Endothelial cell of umbilical vein (primary cell): ENCODE data around the gene KLF15. TPM values are rescaled to one million over a fixed set of nuclear protein-coding genes. Genes with fewer than 3 reads are reported as not detected.

Source experiments
- BruUV-seq: library from RNA; stranded (reverse); fragments of 400-500 nt; replicated peaks from 2 replicates; lab custom pipeline; 2021; lab: Mats Ljungman, UMichigan
- CTCF ChIA-PET: fragments of 300-600, 350-600 bp; sonication (Branson Sonifier 250); formaldehyde crosslinking; loops from one replicate; lab custom pipeline; 2021; ENCODE audit warnings: antibody characterized with exemption, inconsistent platforms; lab: Charles Lee
- POLR2A ChIA-PET: fragments of 300-600, 350-600 bp; sonication (Branson Sonifier 250); formaldehyde crosslinking; loops from one replicate; lab custom pipeline; 2021; ENCODE audit warnings: antibody characterized with exemption, inconsistent platforms; lab: Charles Lee
- DNase-seq: peaks from one replicate; pipeline ENCODE4 v3.0.0-alpha.2; 2011; ENCODE audit warnings: low read depth, low spot score
- FAIRE-seq: peaks from 2 replicates; lab custom pipeline; 2011; peaks lifted over from hg19 to GRCh38; lab: Jason Lieb, UNC
- H2AFZ ChIP-seq: 2 replicates; pipeline ENCODE4 v1.6.0; 2012; ENCODE audit warnings: low read depth, low read length, control low read depth, inconsistent platforms
- H3K27ac ChIP-seq: 2 replicates; pipeline ENCODE4 v1.5.1; 2011; ENCODE audit warnings: low read depth, mild to moderate bottlenecking, control low read depth, low read length, moderate library complexity; ENCODE audit not compliant: insufficient read depth
- H3K27me3 ChIP-seq, 2 experiments: 2 replicates each; pipeline versions ENCODE4 v1.6.0 to v1.6.1; 2011; ENCODE audit warnings: low read length in 2 of 2, mixed read lengths in 1 of 2; ENCODE audit not compliant: control insufficient read depth in 2 of 2, insufficient read depth in 2 of 2
- H3K36me3 ChIP-seq, 2 experiments: 2 replicates in 1 of 2; 3 replicates in 1 of 2; pipeline ENCODE4 v1.5.1; 2011; ENCODE audit warnings: low read length in 2 of 2, mild to moderate bottlenecking in 1 of 2, moderate library complexity in 1 of 2; ENCODE audit not compliant: control insufficient read depth in 2 of 2, insufficient read depth in 2 of 2; ENCODE audit errors: extremely low read depth in 1 of 2
- H3K4me1 ChIP-seq: 3 replicates; pipeline ENCODE4 v1.5.1; 2011; ENCODE audit warnings: mild to moderate bottlenecking, low read length; ENCODE audit not compliant: control insufficient read depth, insufficient read depth; ENCODE audit errors: extremely low read depth
- H3K4me2 ChIP-seq: 2 replicates; pipeline ENCODE4 v1.6.1; 2011; ENCODE audit warnings: low read length, control low read depth, mixed read lengths; ENCODE audit not compliant: insufficient read depth
- H3K4me3 ChIP-seq, 3 experiments: fragments of 200-600 bp in 1 of 3; sonication (generic), shearing (Covaris generic) in 1 of 3; replicated peaks in 1 of 3; 2 replicates each; pipeline ENCODE4 v1.5.1; 2011 to 2016; ENCODE audit warnings: control low read depth in 3 of 3, low read length in 3 of 3, mild to moderate bottlenecking in 2 of 3, inconsistent platforms in 1 of 3, low read depth in 1 of 3, moderate library complexity in 1 of 3; ENCODE audit not compliant: insufficient read depth in 1 of 3
- H3K79me2 ChIP-seq: 2 replicates; pipeline ENCODE4 v1.6.0; 2012; ENCODE audit warnings: low read length, inconsistent platforms; ENCODE audit not compliant: control insufficient read depth, insufficient read depth
- H3K9ac ChIP-seq: replicated peaks from 2 replicates; pipeline ENCODE3; 2011; ENCODE audit warnings: low read length, control low read depth; ENCODE audit not compliant: insufficient read depth; ENCODE audit errors: extremely low read depth
- H3K9me1 ChIP-seq: replicated peaks from 3 replicates; pipeline ENCODE4 v1.6.0; 2011; ENCODE audit warnings: mild to moderate bottlenecking, low read length; ENCODE audit not compliant: control insufficient read depth, insufficient read depth; ENCODE audit errors: extremely low read depth
- H3K9me3 ChIP-seq: replicated peaks from 2 replicates; pipeline ENCODE4 v1.5.1; 2012; ENCODE audit warnings: low read length, inconsistent platforms; ENCODE audit not compliant: control insufficient read depth, insufficient read depth
- H4K20me1 ChIP-seq: replicated peaks from 2 replicates; pipeline ENCODE3; 2011; ENCODE audit warnings: mild to moderate bottlenecking, low read length; ENCODE audit not compliant: control insufficient read depth, insufficient read depth; ENCODE audit errors: extremely low read depth
- EZH2 ChIP-seq: IDR thresholded peaks from 2 replicates; pipeline ENCODE4 v1.6.1; 2012; ENCODE audit warnings: borderline replicate concordance, low read depth, mild to moderate bottlenecking, moderate library complexity, low read length, inconsistent platforms; ENCODE audit not compliant: severe bottlenecking
- FOS ChIP-seq: IDR thresholded peaks from 2 replicates; pipeline ENCODE4 v1.6.1; 2011; ENCODE audit warnings: mild to moderate bottlenecking, low read length, moderate library complexity, borderline replicate concordance; ENCODE audit not compliant: insufficient read depth
- GATA2 ChIP-seq: IDR thresholded peaks from 2 replicates; pipeline ENCODE4 v1.7.0; 2011; ENCODE audit warnings: low read depth, mild to moderate bottlenecking, moderate library complexity, mixed read lengths, low read length; ENCODE audit not compliant: insufficient read length, insufficient read depth
- JUN ChIP-seq: IDR thresholded peaks from 2 replicates; pipeline ENCODE4 v1.6.1; 2011; ENCODE audit warnings: borderline replicate concordance, low read depth; ENCODE audit not compliant: insufficient read length, insufficient read depth
- MYC ChIP-seq: IDR thresholded peaks from one replicate; pipeline ENCODE4 v1.6.1; 2011; ENCODE audit warnings: mild to moderate bottlenecking, low read depth, low read length
- POLR2A ChIP-seq: IDR thresholded peaks from 2 replicates; pipeline ENCODE4 v1.6.1; 2012; ENCODE audit warnings: low read depth, mild to moderate bottlenecking, control low read depth, low read length
- POLR2AphosphoS5 ChIP-seq: IDR thresholded peaks from 2 replicates; pipeline ENCODE4 v1.6.1; 2012; ENCODE audit warnings: low read depth, mild to moderate bottlenecking, control low read depth, low read length, moderate library complexity; ENCODE audit not compliant: insufficient read depth
- dilution Hi-C: fragments of 300-500 bp; cut with MboI; formaldehyde crosslinking; loops from one replicate; pipeline ENCODE4 v1.15.0; 2019; ENCODE audit warnings: low sequenced_read_pairs; ENCODE audit not compliant: extremely low pct_ligation_motif_present
- intact Hi-C: fragments of 100-400 bp; cut with micrococcal nuclease; formaldehyde crosslinking; loops from one replicate; pipeline ENCODE4 v1.10.0; 2022
- polyA plus RNA-seq, 4 experiments: library from polyadenylated mRNA; depleted of rRNA in 3 of 4; stranded (reverse) in 3 of 4; unstranded in 1 of 4; fragments of >200 nt; gene quantifications; 2 replicates each; pipeline versions ENCODE4 v1.2.1 to v1.2.3, GENCODE V29; 2011 to 2012; ENCODE audit warnings: missing spikeins in 1 of 4
- total RNA-seq: library from RNA; stranded (reverse); gene quantifications from 2 replicates; pipeline ENCODE4 v1.2.3, GENCODE V29; 2021
- TF ChIP-seq, protein P1 (sequence below), 2 donors: IDR thresholded peaks; 1 replicate in 1 of 2; 2 replicates in 1 of 2; pipeline ENCODE4 v1.5.1; 2011; ENCODE audit warnings: low read length in 2 of 2, mild to moderate bottlenecking in 2 of 2, moderate library complexity in 2 of 2, control low read depth in 1 of 2, inconsistent platforms in 1 of 2, low read depth in 1 of 2; ENCODE audit not compliant: insufficient read depth in 1 of 2; ENCODE audit errors: extremely low read depth in 1 of 2
- TF ChIP-seq, protein P2 (sequence below): IDR thresholded peaks from 2 replicates; pipeline ENCODE4 v1.6.1; 2011; ENCODE audit not compliant: insufficient read depth, insufficient read length

KLF15 gene
- total and polyA plus RNA-seq, 2 donors (not counting 3 experiments of a cell fraction or from before 2014, with no cell fraction given), result 2.2 to 3.0 TPM

GRCh38 chr3:126338790-126339288 is 18.4 kb downstream of the KLF15 start:
- no peak for FAIRE-seq
- no TSS peak for BruUV-seq
- no peaks in the 10 kb centered on the region for H3K9me3 ChIP-seq

DNA sequence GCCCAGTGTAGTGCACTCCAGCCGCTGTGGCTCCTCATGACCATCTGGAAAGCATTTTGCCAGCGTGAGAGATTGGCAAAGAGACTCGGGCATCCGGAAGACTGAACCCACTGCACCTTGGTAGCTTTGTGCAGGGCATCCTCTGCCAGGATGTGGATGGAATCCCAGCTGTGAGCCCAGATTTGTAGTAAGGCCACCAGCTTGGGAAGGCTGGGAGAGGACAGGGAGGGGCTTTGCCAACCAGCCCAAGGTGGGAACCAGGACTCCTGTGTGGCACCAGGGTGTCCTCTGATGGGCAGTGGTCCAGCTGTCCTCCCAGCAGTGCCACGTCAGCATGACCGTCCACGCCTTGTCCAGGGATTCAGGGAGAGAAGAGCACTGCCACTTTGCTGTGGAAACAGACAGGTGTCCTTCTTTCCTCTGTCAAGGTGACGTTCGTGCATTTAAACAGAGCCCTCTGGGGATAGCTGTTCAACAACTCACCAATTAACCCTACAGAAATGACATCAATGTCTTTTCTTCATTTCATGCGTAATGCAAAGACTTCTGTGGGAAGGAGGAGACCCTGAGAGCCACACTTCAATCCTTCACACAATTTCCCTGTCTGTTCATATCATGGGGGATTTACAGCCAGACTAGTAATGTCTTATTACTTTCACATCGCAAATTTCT is 19.1 kb downstream of the KLF15 start:
- POLR2A ChIA-PET, result no interaction called here
- Histone ChIP-seq H3K9me1 (no peaks in the 10 kb centered on the region), H3K9ac (no peak overlapping the region), H2AFZ (no peak overlapping the region), H3K4me2 (no peak overlapping the region), H3K4me1 (no peaks in the 10 kb centered on the region), H3K36me3 (no peaks in the 10 kb centered on the region), H3K27me3 (no peaks in the 10 kb centered on the region), H3K9me3 (no peaks in the 10 kb centered on the region), H4K20me1 (no peaks in the 10 kb centered on the region), H3K4me3 (no peak overlapping the region), H3K27ac (no peak overlapping the region), H3K79me2 (no peaks in the 10 kb centered on the region)
- dilution Hi-C loops (no loop called here), intact Hi-C loops (no loop called here)
- no peak for TF ChIP-seq GATA2
- TF ChIP-seq, protein P1, sequence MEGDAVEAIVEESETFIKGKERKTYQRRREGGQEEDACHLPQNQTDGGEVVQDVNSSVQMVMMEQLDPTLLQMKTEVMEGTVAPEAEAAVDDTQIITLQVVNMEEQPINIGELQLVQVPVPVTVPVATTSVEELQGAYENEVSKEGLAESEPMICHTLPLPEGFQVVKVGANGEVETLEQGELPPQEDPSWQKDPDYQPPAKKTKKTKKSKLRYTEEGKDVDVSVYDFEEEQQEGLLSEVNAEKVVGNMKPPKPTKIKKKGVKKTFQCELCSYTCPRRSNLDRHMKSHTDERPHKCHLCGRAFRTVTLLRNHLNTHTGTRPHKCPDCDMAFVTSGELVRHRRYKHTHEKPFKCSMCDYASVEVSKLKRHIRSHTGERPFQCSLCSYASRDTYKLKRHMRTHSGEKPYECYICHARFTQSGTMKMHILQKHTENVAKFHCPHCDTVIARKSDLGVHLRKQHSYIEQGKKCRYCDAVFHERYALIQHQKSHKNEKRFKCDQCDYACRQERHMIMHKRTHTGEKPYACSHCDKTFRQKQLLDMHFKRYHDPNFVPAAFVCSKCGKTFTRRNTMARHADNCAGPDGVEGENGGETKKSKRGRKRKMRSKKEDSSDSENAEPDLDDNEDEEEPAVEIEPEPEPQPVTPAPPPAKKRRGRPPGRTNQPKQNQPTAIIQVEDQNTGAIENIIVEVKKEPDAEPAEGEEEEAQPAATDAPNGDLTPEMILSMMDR (IDR thresholded peaks at IDR 0.05; ENCODE audit: extremely low read depth in 1 of 2, insufficient read depth in 1 of 2, low read depth in 1 of 2, low read length in 2 of 2), result no peak
- TF ChIP-seq MYC, result no peak
- TF ChIP-seq POLR2AphosphoS5, result no peak
- no peak for TF ChIP-seq JUN
- no peak for TF ChIP-seq POLR2A
- TF ChIP-seq, protein P2, sequence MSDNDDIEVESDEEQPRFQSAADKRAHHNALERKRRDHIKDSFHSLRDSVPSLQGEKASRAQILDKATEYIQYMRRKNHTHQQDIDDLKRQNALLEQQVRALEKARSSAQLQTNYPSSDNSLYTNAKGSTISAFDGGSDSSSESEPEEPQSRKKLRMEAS, result no peak
- TF ChIP-seq FOS, result no peak
- no peak for TF ChIP-seq EZH2
- no peak for FAIRE-seq
- BruUV-seq, result no TSS peak
- no peak for DNase-seq
- CTCF ChIA-PET, result no interaction called here

More at GRCh38 chr3:126338790-126339288, 18.4 kb downstream of the KLF15 start:
- CTCF ChIA-PET, result no interaction called here
- no peak for DNase-seq
- no peaks in the 10 kb centered on the region for H3K4me1 ChIP-seq
- TF ChIP-seq EZH2 (no peak), POLR2A (no peak), FOS (no peak)
- H3K79me2 ChIP-seq, result no peaks in the 10 kb centered on the region
- no peak overlapping the region for H3K27ac ChIP-seq
- no peaks in the 10 kb centered on the region for H3K9me1 ChIP-seq
- no peaks in the 10 kb centered on the region for H4K20me1 ChIP-seq
- no peak overlapping the region for H3K4me3 ChIP-seq
- no peak overlapping the region for H2AFZ ChIP-seq
- H3K36me3 ChIP-seq, result no peaks in the 10 kb centered on the region
- H3K4me2 ChIP-seq, result no peak overlapping the region
- no peaks in the 10 kb centered on the region for H3K27me3 ChIP-seq
- intact Hi-C loops, result no loop called here
- POLR2A ChIA-PET, result no interaction called here
- H3K9ac ChIP-seq, result no peak overlapping the region
- dilution Hi-C loops, result no loop called here
